Right lung (tissue), 5 donors: ENCODE data around the gene PHACTR1. TPM values are rescaled to one million over a fixed set of nuclear protein-coding genes. Genes with fewer than 3 reads are reported as not detected.
"Not testable (repeated sequence)": the region's sequence is repeated elsewhere in the genome, so short reads cannot be mapped to it uniquely, and the experiment has no call there.

Experiments used
- DNase-seq, 2 donors: peaks; one replicate each; pipeline ENCODE4 v3.0.0-alpha.2; 2013
- polyA plus RNA-seq, 5 donors: library from polyadenylated mRNA; unstranded; fragments of 120-200 nt; gene quantifications; one replicate each; pipeline versions ENCODE4 v1.2.1 to v1.2.3, GENCODE V29; 2013; ENCODE audit warnings: inconsistent platforms in 1 of 5, low replicate concordance in 1 of 5; ENCODE audit not compliant: insufficient read length in 5 of 5, insufficient read depth in 1 of 5

The PHACTR1 gene
- polyA plus RNA-seq, 5 donors = 11.1 to 16.5 (median 14.5) TPM

GRCh38 chr6:12748815-12749521, 32.4 kb downstream of the PHACTR1 start:
- no peak for DNase-seq

DNA sequence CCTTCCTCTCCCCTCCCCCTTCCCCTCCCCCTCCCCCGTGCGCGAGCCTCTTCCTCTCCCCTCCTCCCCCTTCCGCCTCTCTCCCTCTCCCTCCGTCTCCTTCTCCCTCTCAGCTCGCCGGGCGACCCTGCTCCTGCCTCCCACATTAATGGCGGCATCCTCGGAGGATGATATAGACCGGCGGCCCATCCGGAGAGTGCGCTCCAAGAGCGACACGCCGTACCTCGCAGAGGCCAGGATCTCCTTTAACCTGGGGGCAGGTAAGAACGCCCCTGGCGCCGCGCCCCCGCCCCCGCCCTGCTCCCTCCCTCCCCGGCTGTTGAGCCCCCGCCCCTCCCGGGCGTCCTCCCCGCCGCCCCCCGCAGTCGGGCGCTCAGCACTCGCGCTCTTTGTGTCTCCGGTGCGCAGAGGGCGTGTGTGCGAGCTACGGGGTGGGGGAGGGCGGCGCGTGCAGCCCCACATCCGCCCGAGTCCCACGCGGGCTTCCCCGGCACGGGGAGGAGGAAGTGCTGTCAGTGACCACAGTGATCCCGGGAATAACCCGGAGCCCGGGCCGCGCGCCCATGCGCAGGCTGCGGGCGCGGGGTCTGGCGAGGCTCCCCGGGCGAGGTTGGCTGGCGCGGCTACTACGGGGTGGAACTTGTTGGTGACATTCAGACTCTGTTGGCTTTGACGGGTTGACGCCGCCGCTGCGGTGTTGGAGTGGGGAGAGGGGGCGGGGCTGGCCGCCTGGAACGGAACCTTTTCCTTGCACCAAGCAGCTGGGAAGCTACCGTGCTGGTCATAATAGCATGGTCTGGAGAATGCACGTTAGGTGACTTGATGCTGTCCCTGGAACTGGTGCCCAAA, 33.2 kb downstream of the PHACTR1 start:
- DNase-seq = no peak

DNA sequence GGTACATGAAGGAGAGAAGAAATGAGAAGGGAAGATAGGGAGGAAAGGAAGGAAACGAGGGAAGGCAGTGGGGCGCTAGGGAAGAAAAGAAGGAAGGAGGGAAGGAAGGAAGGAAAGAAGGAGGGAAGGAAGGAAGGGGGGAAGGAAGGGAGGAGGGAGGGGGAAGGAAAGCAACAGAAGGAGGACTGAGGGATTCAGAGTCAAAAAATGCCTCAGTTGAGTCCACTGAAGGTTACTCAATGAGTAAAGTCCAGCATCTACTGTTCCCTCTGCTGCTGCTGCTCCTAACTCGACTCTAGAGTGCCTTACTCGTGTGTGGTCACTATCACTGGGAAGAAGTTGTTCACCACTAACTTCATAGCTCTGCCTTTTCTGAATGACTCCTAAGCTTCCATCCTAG, 33.8 kb downstream of the PHACTR1 start:
- DNase-seq = no peak

GRCh38 chr6:12751694-12752325, 35.2 kb downstream of the PHACTR1 start:
- peak; percentile 33 to 48 for DNase-seq

DNA sequence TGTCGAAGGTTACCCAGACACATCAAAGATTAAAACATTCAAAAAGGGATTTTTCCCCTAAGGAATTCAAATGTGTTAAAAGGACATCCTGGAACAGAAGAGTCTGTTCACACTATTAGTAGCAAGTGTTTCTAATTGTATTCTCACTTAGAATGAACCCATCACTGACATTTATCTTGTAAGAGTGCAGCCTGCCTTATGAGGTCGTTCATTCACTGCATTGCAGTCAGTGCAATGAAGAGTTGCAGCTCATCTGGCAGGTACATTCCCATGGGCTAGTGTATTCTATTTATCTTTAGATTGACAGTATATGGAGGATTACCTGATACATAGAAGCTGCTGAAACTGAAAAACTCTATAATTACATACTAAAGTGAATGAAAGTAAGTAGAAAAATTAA, 36.5 kb downstream of the PHACTR1 start:
- DNase-seq = no peak

- DNase-seq = no peak
Observed at GRCh38 chr6:12760226-12760625, 43.7 kb downstream of the PHACTR1 start.

DNA sequence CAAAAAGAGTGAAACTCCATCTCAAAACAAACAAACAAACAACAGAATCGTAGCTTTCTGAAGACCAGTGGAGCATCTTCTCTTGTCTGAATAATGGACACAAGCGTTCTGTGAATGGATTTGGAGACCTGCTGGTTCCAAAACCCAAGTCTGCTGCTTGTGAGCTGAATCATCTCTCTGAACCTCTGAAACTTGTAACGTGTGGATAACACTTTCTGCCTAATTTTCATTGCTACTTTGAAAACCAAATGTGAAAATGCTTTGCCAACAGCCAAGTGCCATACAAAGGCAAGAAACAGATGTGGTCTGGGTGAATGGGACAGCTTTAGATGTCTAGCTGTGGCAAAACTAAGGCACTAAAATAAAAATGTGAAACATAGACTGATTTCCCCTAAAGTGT, 44.3 kb downstream of the PHACTR1 start:
- no peak for DNase-seq

GRCh38 chr6:12761376-12762115, 45.0 kb downstream of the PHACTR1 start:
- no peak for DNase-seq

- DNase-seq = not testable (repeated sequence)
Observed at GRCh38 chr6:12762731-12763434, 46.3 kb downstream of the PHACTR1 start.

DNA sequence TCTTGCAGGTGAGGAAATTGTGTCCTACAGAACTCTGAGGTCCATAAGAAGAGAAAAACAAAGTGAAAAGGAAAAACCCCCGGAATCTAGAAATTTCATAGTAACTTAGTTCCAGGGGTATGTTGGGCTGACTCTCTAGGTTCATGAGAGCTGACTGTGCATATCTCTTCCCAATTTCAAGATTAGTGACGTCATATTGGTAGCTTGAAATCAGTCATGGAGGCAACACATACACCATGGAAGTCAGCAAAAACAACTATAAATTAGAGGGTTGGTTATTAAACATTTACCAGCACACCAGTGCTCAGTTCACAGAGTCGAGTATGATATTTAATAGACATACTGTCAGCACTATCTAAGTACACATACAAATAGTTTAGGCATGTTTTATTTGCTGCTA, 49.8 kb downstream of the PHACTR1 start:
- no peak for DNase-seq

DNA sequence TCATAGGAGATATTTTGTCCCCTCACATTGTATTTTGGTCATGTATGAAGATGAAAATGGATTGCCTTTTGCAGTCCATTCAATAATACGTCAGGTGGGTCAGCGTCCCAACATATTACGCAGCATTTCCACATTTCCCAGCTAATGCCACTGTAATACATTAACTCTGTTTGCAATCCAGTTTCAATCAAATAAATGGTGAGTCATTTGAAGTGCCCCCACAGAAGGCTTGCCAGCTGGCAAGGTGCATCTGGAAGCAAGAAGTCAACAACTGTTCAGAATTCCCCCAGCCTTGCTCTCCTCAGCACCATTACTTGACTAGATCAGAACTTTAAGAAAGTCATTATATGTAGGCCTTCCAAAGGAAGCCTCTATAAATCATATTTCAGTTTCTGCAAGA, 50.4 kb downstream of the PHACTR1 start:
- no peak for DNase-seq

DNA sequence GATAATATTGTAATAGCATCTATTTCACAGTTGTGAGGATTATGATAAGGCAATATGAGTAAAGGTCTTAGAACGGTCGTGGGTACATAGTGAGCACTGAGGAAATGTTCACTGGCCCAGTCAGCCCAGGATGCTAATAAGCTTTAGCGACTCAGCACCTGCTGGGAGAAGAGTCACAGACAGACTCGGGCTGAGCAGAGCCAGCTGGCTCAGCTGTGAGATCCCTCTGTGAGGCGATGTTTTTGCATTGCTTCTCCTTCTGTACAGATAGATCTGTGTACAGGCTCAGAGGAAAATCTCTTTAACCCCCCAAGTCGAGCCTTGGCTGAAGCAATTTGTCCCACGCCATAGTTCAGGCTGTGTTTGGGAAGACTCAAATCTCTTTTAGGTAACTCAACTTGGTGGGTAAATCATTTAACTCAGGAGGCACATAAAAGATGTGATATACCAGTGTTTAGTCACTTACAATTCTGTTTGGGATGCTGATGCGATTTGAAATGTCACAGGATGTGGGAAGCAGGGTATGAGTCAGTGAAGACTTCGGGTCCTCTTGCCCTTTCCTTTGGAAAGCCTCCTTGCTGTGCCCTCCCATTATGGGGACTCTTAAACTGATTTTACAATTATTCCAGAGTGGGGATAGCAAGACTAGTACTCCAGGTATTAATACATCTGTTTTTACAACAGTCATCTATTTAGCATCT, 53.1 kb downstream of the PHACTR1 start:
- DNase-seq = no peak

DNA sequence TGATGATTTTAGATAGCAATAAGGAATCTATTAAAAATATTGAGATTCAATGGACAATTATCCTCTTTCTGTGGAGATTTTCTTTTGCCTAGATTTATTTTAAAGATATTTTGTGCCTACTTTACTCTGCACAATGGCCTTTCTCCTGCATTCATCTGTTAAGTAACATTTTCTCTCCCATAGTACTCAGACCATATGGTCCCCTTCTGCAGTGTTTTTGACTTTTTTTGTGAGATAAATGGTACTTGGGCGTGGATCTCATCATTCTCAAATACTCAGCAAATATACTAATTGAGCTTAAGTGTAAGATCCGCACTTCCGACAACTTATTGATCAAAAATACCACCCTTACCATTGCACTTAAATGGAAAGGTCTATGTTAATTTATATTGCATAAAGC, 55.8 kb downstream of the PHACTR1 start:
- no peak for DNase-seq

GRCh38 chr6:12776291-12776690, 59.7 kb downstream of the PHACTR1 start:
- no peak for DNase-seq

GRCh38 chr6:12779772-12780171, 63.2 kb downstream of the PHACTR1 start:
- DNase-seq = no peak

DNA sequence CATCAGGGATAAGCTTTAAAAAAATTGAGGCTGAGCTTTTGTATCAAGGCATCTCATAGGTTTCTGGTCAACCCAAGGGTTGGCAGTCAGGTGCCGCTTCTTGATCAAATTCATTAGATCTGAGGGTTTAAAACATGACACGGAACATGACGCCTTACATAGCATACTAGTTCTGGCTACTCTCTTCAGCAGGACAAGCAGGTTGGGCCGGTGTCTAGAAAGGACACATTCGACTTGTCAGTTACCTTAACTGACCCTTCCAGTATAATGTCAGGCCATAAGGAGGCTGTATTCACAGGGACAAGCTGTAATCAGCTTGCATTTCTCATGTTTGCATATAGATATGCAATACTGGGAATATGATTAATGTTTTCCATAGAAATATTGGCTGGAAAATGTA, 65.6 kb downstream of the PHACTR1 start:
- no peak for DNase-seq

GRCh38 chr6:12785301-12785700, 68.7 kb downstream of the PHACTR1 start:
- no peak for DNase-seq

DNA sequence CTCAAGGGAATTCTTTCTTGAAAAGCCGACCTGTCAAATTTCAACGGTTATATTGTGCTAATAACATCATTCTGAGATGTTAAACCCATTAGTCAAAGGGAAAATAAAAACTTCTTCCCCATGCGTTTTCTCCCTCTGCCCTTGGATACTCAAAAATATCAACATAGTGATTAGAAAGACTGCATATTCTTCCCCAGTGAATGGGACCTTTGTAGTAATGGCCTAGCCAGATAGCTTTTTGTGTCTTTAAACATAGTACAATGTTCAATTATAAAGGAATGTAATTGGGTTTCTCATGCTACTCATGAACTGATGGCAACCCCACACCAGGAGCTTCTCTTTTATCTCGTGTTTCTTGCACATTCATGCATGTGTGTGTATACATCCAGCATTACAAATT, 69.4 kb downstream of the PHACTR1 start:
- DNase-seq = no peak

DNA sequence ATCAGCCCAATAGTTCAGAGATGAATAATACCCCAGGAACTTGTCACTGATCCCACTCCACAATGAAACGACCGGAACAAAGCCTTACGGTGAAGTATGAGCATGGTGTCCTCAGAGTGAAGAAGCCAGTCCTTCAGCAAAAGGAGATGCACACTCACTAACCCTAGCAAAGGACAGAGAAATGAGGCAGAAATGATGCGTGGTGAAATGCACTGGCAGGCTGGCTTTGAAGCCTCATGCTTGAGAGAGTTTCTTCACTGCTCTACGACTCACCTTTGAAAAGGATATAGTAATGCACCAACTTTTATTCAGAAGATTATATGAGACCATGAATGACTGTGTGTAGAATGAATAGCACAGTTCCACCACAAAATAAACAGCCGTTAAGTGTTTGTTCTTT, 74.8 kb downstream of the PHACTR1 start:
- no peak for DNase-seq

DNA sequence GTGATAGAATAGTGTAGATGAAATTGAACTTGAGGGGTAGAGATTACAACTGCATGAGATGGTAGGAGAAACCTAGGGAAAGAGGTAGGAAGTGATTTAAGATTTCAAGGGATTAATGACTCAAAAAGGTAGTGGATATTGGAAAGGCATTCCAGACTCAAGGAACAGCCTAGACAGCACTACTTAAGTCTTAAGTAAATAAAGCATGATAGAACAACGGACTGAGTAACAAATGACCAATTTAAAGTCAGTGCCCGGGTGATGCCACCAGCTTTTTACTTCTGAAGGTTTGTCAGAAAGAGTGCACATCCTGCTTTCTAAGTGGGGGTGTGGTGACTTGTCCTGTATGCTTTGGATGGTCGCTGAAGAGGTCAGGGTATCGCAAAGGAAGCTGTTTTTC, 81.8 kb downstream of the PHACTR1 start:
- DNase-seq = no peak

DNA sequence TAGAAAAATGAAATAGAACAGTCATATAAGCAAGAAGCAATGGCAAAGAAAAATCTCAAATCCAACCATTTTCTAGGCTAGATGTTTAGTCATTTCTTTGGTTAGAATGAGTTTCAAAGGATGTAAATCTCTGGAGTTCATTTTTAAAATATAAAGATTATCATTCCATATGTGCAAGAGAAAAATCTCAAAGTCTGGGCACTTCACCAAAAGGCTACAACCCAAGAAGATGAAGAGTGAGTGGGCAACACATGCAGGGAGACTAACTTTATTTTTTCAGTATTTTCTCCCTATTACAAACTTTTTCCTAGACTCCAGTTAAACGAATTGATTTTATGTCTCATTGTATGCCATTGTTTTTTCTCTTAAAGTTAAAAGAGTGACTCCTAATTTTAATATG, 83.6 kb downstream of the PHACTR1 start:
- DNase-seq = no peak
